DLD1 (cell line): Measurements from ENCODE around the gene TYRP1.

ENCODE experiments used
- in situ Hi-C: cut with HindIII; loops from 2 replicates; pipeline ENCODE4 v1.10.0; 2017; ENCODE audit warnings: low sequenced_read_pairs

Gene TYRP1

GRCh38 chr9:12696931-12697622 lies 3.9 kb downstream of the TYRP1 start:
- in situ Hi-C loops: no loop called here

GRCh38 chr9:12697719-12698118 lies 4.5 kb downstream of the TYRP1 start:
- in situ Hi-C loops: no loop called here

- in situ Hi-C loops: no loop called here
Observed at GRCh38 chr9:12698266-12698665, 5.1 kb downstream of the TYRP1 start.

- in situ Hi-C loops: no loop called here
Observed at GRCh38 chr9:12698986-12699385, 5.8 kb downstream of the TYRP1 start.

- in situ Hi-C loops: no loop called here
Observed at GRCh38 chr9:12699529-12699928, 6.3 kb downstream of the TYRP1 start.

GRCh38 chr9:12701126-12701525 lies 7.9 kb downstream of the TYRP1 start:
- in situ Hi-C loops: no loop called here

GRCh38 chr9:12702160-12702758 lies 9.1 kb downstream of the TYRP1 start:
- in situ Hi-C loops: no loop called here

- in situ Hi-C loops: no loop called here
Observed at GRCh38 chr9:12703996-12704395, 10.8 kb downstream of the TYRP1 start.

- in situ Hi-C loops: no loop called here
Observed at GRCh38 chr9:12705738-12706391, 12.7 kb downstream of the TYRP1 start.

GRCh38 chr9:12708562-12709298 lies 15.5 kb downstream of the TYRP1 start:
- in situ Hi-C loops: no loop called here

- in situ Hi-C loops: loop anchor here (10.0 kb wide), 1 partner anchor 372 kb away; no protein-coding TSS in a partner anchor
Observed at GRCh38 chr9:12712532-12712931, 19.3 kb downstream of the TYRP1 start.

- in situ Hi-C loops: loop anchor here (10.0 kb wide), 1 partner anchor 370 kb away; no protein-coding TSS in a partner anchor
Observed at GRCh38 chr9:12715268-12715667, 22.1 kb downstream of the TYRP1 start.

GRCh38 chr9:12716823-12717600 lies 23.8 kb downstream of the TYRP1 start:
- in situ Hi-C loops: loop anchor here (10.0 kb wide), 1 partner anchor 368 kb away; no protein-coding TSS in a partner anchor

GRCh38 chr9:12717907-12718306 lies 24.7 kb downstream of the TYRP1 start:
- in situ Hi-C loops: loop anchor here (10.0 kb wide), 1 partner anchor 367 kb away; no protein-coding TSS in a partner anchor

GRCh38 chr9:12718482-12719026 lies 25.4 kb downstream of the TYRP1 start:
- in situ Hi-C loops: loop anchor here (10.0 kb wide), 1 partner anchor 366 kb away; no protein-coding TSS in a partner anchor

- in situ Hi-C loops: loop anchor here (10.0 kb wide), 1 partner anchor 365 kb away; no protein-coding TSS in a partner anchor
Observed at GRCh38 chr9:12719431-12719830, 26.2 kb downstream of the TYRP1 start.

GRCh38 chr9:12720551-12720950 lies 27.4 kb downstream of the TYRP1 start:
- in situ Hi-C loops: no loop called here

- in situ Hi-C loops: no loop called here
Observed at GRCh38 chr9:12722131-12722530, 28.9 kb downstream of the TYRP1 start.

GRCh38 chr9:12723409-12724028 lies 30.3 kb downstream of the TYRP1 start:
- in situ Hi-C loops: no loop called here
